AG09309 (cell line): Measurements from ENCODE around the gene DGAT2L6.
"Not testable (repeated sequence)": the region's sequence is repeated elsewhere in the genome, so short reads cannot be mapped to it uniquely, and the experiment has no call there.

Source experiments
- DNase-seq: peaks from one replicate; pipeline ENCODE4 v3.0.0-alpha.2; 2010; ENCODE audit warnings: low read depth
- H3K4me3 ChIP-seq: 2 replicates; pipeline ENCODE4 v1.5.1; 2011; ENCODE audit warnings: mild to moderate bottlenecking, low read depth, low read length, moderate library complexity; ENCODE audit not compliant: control insufficient read depth
- TF ChIP-seq, protein P1 (sequence below): IDR thresholded peaks from 2 replicates; pipeline ENCODE4 v1.5.1; 2011; ENCODE audit warnings: mild to moderate bottlenecking, low read depth, low read length, inconsistent platforms; ENCODE audit not compliant: insufficient read depth, control insufficient read depth; ENCODE audit errors: missing control alignments

Gene DGAT2L6

DNA sequence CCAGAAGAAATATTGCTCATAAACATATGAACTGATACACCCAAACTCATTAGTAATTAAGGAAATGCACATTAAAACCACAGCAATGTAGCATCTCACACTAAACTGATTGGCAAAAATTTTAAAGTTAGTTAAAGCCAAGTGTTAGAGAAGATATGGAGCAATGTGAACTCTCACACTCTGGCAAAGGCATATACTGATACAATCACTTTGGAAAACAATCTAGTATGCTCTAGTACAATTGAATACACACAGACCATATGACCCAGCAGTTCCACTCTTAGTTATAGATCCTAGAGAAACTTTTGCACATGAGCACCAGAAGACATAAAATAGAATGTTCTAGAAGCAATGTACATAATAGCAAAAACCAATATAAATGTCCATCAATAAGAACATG is 48.8 kb downstream of the DGAT2L6 start:
- TF ChIP-seq, protein P1, sequence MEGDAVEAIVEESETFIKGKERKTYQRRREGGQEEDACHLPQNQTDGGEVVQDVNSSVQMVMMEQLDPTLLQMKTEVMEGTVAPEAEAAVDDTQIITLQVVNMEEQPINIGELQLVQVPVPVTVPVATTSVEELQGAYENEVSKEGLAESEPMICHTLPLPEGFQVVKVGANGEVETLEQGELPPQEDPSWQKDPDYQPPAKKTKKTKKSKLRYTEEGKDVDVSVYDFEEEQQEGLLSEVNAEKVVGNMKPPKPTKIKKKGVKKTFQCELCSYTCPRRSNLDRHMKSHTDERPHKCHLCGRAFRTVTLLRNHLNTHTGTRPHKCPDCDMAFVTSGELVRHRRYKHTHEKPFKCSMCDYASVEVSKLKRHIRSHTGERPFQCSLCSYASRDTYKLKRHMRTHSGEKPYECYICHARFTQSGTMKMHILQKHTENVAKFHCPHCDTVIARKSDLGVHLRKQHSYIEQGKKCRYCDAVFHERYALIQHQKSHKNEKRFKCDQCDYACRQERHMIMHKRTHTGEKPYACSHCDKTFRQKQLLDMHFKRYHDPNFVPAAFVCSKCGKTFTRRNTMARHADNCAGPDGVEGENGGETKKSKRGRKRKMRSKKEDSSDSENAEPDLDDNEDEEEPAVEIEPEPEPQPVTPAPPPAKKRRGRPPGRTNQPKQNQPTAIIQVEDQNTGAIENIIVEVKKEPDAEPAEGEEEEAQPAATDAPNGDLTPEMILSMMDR: no peak
- no peak overlapping the region for H3K4me3 ChIP-seq
- DNase-seq: no peak

DNA sequence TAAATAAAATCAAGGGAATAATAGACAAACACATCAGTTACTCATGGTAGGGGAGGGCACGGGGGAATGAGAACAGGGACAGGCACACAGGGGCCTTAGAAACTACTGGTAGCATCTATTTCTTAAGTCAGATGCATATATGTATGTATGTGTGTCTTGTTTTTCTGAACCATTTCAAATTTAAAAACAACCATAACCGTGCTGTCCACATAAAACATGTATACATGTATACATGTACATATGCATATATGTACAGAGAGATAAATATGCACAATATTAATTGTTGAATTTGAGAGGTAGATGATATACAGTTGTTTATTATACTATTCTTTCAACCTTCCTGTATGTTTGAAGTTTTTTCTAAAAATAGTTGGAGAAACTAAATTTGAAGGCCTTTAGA is 49.4 kb downstream of the DGAT2L6 start:
- TF ChIP-seq, protein P1: no peak
- H3K4me3 ChIP-seq: no peak overlapping the region
- no peak for DNase-seq

DNA sequence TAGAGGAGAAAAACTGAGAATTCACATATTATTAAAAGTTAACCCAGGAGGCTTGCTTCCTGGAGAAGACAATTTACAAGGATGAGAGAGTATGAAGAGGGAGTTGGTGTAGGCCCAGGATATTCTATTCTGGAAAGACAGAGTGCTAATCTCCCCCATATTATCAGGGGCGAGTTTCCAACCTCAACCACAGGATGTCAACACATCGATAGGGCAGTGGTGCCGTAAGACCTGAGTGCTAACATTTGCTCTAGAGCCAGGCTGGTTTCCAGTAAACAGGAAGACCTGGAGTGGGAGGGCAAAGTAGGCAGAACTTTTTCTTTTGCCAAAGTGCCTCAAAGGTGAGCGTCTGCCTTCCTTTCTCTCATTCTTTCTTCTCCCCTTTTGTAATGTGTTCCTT is 54.4 kb downstream of the DGAT2L6 start:
- DNase-seq: no peak
- no peak overlapping the region for H3K4me3 ChIP-seq
- TF ChIP-seq, protein P1: no peak

DNA sequence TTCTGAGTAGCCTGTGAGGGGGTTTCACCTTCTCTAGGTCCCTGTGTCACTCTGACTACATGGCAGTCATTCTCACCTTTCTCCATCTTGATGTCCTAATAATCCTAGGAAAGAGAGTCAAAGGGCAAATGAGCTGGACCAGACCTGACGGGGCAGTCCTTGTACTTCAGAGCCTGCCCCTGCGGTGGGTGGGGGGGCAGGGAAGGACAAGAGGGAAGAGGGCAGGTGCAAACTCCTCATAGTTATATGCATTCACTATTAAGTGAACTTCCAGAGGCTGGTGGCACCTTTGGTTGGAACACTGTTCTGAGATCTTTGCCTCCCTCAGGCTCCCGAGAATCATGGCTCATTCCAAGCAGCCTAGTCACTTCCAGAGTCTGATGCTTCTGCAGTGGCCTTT is 57.1 kb downstream of the DGAT2L6 start, which contains the start of gene AWAT1:
Gene AWAT1 (plus strand): TSS at position 301 of the 400 bp plus-strand sequence. CDS start 41 bp downstream, at position 342.
- TF ChIP-seq, protein P1: no peak
- no peak within 1 kb of the TSS for H3K4me3 ChIP-seq
- DNase-seq: no peak

DNA sequence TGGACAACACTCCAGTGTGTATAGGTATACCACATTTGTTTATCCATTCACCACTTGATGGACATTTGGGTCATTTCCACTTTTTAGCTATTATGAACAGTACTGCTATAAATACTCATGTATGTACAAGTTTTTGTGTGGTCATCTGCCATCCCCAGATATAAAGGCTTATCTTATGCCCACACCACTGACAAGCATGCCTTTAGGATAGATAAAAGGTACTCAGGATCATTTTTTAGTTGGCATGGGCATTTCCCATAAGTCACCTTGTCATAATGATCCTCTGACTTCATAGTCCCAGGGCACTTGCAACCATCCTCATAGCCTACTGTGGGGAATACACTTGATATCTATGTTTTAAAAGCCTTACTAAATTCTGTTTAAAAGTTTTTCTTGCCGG is 63.5 kb downstream of the DGAT2L6 start:
- H3K4me3 ChIP-seq: no peak overlapping the region
- no peak for DNase-seq
- TF ChIP-seq, protein P1: no peak

DNA sequence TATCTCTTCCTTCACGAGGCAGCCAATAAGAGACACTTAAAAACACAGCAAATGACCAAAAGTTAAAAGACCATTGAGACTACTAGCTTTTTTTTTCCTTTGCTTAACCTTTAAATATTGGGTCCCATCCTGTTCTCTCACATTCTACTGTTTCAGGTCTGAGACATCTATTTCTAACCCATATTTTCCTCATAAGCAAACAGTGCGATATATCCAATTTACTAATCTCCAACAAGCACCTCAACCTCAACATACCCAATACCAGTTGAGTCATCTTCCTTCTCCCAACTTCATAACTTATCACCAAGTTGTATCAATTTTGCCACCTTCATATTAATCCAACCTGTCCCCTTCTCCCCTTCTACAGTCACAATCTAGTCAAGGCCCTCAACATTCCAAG is 64.2 kb downstream of the DGAT2L6 start:
- DNase-seq: no peak
- TF ChIP-seq, protein P1: no peak
- no peak overlapping the region for H3K4me3 ChIP-seq

DNA sequence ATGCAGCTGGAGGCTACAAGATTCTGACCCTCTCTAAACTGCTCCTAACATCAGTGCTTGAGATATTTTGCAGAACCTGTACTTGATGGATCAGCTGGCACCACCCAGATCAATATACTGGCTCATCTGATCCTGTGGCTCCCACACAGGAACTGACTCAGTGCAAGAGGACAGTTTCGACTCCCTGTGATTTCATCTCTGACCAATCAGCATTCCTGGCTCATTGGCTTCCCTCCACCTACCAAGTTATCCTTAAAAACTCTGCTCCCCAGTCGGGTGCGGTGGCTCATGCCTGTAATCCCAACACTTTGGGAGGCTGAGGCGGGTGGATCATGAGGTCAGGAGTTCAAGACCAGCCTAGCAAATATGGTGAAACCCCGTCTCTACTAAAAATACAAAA is 66.3 kb downstream of the DGAT2L6 start:
- not testable (repeated sequence) for H3K4me3 ChIP-seq, DNase-seq
